DMS153 treated with DMSO at 0.1 percent for 48 hours (cell line): ENCODE results near the gene GMDS.

Source experiments
- DNase-seq: peaks from one replicate; lab custom pipeline; 2025; ENCODE audit not compliant: unreplicated experiment; lab: John Stamatoyannopoulos, UW

Gene GMDS

DNA sequence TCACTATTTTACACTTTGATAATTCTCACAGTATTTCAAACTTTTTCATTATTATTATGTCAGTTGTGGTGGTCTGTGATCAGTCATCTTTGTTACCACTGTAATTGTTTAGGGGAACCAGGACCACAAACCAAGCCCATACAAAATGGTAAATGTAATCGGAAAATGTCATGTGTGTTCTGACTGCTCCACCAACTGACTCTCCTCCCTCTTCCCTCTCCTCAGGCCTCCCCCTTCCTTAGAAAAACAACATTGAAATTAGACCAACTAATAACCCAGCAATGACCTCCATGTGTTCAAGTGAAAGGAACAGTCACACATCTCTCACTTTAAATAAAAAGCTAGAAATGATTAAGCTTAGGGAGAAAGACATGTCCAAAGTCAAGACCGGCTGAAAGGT, 63.8 kb downstream of the GMDS start:
- no peak for DNase-seq

DNA sequence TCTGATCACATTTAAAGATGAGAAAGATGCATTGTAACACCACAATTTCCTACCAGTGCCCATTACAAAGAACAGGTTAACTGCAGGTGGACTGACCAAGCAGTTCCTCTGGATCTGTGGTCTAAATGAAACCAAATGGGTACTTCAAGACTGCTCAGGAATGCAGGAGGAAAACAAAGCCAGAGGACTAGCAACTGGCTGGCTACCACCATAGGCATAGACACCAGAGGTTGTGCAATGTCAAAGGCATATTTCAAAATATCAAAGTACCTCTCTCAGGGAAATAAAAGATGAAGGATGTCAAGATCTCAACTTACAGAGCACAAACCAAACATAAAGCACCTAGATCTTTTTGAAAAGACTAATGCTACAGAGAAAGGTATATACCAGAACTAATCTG, 65.5 kb downstream of the GMDS start:
- DNase-seq: no peak

DNA sequence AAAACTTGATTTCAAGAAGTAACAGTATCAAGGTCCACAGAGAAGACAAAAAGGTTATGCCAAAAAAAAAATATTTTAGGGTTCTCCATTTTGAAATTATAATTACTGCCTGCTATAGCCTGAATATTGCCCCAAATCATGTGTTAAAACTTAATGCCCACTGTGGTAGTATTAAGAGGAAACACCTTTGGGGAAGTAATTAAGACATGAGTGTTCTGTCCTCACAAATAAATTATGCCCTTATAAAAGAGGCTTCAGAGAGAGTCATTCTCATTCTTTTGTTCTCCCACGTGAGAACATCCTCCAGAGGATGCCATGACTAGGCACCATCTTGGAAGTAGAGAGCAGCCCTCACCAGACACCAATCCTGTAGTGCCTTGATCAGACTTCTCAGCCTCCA, 66.2 kb downstream of the GMDS start:
- no peak for DNase-seq

DNA sequence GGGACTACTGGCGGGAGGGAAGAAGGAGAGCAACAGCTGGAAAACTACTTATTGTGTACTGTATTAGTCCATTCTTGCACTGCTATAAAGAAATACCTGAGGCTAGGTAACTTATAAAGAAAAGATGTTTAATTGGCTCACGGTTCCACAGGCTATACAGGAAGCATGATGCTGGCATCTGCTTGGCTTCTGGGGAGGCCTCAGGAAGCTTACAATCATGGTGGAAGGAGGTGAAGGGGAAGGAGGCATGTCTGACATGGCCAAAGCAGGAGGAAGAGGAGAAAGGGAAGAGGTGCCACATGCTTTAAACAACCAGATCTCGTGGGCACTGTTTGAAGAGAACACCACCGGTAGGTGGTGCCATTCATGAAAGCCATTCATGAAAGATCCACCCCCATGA, 67.3 kb downstream of the GMDS start:
- no peak for DNase-seq

DNA sequence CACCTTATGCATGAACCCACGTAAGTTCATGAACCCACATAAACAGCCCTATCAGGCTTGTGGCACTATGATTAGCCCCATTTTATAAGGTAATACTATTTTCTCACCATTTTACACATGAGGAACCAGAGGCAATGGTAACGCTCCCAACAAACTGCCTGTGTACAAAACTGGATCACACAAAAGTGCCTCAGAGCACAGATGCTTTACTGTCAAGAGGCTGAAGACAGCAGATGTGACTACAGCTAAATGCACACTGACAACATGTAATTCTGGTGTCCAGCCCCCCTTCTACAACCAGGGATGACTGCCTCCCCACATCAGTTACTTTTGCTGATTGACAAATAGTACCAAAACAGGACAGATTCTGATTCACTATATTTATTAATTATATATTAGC, 69.6 kb downstream of the GMDS start:
- no peak for DNase-seq

DNA sequence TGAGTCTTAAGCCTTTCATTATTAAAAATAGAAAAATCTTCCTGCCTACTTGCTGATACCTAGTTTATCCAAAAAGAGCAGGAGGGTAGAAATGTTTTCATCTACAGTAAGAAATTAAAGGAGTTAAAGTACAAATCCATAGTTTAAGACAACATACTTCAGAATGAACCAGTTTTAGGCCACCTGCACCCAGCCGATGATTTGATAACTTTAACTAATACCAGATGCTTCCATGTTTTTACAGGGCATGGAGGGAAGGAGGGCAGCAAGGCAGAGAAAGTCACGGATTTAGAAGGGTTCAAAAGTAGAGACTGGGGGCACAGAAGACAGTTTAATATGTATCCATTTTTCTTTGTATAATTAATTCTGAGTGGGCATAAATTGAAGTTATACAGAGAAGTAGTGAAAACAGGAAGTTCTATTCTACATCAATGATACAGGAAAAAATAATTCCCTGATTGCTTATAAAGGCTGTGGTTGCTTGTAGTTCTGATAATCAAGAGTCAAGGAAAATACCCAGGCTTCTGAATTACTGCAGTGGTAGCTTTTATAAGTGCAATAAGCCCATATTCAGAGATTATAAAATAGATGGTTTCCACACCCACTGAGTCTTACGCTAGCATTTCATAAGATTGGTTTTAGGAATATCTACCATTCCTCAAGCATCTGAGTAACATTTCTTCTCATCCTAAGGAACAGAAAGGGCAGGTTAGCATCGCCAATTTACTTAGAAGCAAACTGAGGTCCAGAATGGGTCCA, 72.0 kb downstream of the GMDS start:
- no peak for DNase-seq

DNA sequence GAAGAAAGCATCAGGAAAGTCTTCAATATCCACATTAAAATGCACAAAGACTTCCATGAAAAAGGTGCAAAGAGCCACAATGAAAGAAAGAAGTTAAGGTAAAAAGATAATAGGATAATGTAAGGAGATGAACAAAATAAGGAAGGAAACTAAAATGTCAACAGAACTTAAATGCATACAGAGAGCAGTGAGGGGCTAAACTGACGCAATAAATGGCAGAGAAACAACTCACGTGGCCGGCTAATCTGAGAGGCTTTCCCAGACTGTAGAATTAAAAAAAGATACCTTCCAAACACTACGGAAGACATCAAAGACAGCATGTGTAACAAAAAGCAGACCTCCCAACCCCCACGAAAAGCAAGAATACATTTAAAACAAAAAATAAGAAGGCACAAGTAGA, 73.7 kb downstream of the GMDS start:
- no peak for DNase-seq

DNA sequence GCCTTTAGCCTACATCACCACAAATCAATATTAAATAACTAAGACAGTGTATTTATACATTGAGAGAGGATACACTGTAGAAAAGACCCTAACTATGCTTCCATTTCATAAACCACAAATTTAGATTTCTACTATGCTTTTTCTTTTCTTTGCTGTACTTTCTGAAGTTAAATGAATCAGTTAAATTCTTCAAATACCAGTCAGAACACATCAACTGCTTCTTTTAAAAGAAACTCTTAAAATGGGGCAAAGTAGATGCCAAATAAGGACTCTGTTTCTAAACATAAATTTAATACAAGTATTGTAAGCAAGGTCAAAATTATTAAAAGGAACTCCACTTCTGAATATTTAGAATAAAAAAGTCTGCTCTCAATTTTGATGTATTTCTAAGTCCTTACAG, 76.9 kb downstream of the GMDS start:
- DNase-seq: no peak

DNA sequence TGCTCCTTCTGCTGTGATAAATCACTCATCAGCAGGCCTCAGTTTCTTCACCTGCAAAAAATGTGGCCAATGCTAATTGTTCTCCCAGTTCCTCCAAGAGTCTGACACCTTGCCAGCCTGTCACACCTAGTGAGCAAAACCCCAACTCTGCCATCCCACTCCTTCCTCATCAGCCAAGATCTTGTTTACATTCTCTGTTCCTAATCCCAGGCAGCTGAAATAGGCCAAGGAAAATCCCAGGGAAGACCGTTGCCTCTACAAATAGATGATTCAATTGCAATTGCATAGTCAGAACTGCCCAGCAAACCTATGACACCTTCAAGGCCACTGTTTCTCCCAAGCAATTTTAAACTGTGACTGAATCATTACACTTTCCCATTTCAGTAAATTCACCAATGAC, 78.7 kb downstream of the GMDS start:
- no peak for DNase-seq

DNA sequence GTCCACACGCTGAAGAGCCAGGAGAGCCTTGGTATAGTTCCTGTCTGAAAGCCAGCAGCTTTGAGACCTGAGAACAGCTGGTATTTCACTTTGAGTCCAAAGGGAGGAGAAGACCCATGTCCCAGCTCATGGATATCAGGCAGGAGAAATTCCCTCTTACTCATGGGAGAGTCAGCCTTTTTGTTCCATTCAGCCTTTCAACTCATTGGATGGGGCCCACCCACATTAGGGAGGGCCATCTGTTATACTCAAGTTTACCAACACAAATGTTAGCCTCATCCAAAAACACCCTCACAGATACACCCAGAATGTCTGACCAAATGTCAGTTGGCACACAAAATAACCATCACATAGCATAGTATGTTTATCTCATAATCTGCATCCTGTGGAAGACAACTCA, 80.1 kb downstream of the GMDS start:
- no peak for DNase-seq

DNA sequence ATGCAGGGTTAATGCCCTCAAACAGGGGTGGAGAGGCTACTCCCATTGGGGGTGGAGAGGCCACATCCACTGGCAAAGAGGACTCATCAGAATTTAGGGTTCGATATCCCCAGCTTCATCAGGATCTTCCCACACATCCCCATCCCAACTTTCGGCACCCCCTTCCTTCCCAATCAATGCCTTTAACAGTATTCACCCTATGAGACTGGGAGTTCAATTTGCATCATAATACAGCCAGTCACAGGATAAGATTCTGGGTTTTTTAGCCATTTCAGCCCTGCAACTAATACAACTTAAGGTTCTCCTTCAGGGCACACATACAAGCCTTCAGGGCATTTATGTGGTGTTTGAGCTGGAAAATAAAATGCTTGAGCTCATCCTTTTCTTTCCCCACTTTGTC, 80.9 kb downstream of the GMDS start:
- DNase-seq: no peak

DNA sequence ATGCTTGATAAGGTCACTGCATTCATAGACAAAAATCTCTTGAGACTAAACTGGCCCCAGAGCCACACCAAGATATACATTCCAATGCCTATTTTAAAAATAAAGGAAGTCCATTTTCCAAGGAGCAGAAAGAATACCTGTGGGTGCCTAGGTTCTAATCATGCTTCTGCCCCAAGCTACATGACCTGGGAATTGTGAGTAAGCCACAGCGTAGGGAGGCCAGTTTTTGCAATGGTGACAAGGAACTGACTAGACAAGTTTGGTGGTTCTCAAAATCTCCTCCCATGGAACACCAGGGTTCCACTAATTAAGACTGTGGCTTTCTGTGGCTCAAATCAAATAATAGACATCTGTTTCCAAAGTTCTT, 83.3 kb downstream of the GMDS start:
- no peak for DNase-seq

DNA sequence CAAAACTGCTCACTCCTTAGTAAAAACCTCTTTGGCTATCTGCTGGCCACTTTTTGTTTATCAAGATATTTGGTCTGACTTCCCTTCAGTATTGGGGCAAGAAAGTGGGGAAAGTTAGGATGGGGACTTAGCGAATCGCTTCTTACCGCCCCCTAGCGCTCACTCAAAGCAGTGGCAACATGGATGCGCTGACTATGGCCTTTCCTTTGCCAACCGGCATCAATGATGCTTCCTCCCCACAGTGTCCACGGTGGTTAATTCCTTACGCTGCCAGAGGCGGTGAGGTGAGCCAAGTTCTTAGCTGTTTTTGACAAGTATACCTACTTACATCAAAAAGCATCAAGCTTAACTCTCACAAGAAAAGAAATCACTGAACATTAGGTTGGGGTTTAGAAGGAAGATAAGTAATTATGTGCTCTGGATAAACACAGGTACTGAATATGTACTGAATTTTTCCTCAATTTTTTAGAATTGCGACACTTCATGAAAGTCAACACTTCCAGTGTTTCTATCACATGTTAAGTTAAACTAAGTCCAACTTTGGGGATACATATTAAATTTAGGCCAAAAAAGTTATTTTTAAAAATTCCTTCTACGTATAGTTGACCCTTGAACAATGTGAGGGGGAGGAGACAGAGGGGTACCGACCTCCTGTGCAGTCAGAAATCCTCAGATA, 86.7 kb downstream of the GMDS start:
- DNase-seq: no peak

DNA sequence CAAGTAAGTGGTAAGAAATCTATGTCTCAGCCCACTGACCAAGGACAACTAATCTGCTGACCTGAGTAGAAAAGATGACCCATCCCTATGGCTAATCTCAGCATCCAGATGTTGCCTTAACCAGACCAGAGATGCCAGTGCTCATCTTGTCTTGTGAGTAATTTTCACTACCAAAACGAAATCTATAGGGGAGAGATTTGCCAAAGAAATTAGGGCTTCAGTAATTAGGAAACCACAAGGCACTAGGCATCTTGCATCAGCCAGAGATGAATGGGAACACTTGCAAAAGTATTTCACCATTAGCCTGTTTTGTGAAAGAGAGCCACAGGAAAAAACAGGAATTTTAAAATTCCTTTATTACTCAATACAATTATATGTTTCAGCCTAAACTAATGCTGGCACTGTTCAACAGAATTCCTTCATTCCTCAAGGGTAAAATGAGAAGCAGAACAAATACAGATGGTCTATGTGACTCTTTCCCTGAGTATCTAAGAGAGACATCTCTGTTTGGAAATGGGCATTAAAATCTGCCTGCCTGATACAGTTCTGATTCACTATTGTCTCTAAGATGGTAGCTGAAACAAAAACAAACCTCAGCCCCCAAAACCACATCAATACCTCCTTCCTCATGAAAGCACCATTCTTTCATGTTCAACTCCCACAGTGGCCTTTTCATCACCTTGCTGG, 87.8 kb downstream of the GMDS start:
- DNase-seq: no peak

DNA sequence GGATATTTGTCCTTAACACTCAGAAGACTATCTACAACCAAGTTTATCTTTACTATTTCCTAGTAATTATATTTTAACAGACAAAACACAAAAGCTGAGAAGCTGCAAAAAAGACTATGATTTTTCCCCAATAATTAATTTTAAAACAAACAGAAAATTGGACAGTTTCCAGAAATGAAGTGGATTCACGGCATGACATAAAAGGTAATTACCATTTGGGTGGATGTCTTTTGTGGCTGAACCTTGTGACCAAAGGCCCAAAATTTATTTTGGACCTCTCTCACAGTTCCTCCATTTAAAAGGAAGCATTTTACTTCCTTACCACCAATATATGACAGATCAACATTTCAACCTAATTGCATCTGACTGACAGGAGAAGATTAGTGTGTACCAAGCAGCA, 90.2 kb downstream of the GMDS start:
- no peak for DNase-seq

DNA sequence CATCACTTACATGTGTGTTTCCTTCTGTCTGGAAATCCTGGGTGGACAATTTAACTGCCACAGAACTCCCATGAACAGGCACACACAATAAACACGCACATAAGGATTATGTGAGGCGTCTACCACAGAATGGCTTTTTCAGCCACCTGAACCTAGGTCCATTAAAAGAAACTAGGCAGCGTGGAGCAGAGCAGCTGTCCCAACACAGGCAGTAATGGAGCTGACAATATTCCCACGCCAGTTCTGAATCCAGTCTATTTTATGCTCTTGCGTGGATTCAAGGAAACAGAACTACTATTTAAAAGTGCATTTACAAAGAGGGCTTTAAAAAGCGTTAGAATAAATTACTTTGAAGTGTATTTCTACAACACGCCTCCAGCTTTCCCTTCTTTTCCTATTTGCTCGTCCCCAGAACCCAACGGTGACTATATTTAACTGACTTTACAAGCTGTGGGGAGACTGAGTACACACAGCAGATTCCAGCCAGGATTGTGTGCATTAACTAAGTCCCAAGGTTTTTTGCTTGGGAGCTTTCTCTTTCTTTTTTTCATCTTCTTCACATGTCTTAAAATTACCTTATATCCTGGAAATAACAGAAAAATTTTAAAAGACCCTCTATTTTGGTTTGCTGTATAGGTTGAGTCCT, 95.9 kb downstream of the GMDS start:
- DNase-seq: no peak

DNA sequence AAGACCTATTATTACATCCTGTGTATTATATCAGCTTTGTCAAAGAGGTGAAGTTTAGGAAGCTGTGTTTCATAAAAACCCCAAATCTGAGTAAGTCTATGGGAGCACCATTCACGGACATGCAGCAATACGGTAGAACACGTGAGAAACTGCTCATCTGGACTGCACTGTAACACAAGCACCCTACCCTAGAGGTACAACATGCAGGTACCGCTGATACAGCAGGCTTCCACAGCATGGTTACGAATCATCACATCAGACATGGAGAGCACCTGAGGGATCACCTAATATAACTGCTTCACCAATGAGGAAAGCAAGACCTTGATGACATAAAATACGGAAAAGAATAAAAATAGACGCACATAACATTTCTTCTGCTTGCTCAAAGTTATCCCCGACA, 96.7 kb downstream of the GMDS start:
- no peak for DNase-seq

DNA sequence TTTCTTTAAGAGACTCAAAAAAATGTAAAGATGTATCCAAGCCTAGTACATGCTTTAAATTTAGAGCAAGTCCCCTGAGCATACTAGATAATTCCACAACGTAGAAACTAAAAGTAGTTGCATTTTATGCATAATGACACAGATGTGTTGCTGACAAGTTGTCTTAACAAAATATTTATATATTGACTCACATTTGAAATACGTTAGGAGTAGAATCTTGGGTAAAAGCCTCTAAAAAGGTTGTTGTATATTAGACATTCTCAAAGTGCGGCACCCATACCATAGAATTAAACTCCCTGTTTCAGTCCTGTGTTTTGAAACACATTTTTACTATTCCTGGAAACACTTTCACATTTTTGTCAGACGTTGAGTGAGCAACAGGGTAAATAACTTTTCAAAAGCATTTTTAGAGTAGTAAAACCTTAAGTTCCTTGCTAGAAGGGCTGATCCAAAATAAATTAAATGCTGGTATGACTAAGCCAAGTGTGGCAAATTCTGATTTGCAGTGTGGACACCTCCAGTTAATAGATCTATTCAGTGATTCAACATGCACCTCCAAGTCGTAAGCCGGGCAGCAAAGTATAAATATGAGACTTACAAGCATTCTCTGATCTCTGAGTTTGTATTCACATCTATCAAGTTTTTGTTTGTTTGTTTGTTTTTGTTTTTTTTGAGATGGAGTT, 97.5 kb downstream of the GMDS start:
- no peak for DNase-seq

DNA sequence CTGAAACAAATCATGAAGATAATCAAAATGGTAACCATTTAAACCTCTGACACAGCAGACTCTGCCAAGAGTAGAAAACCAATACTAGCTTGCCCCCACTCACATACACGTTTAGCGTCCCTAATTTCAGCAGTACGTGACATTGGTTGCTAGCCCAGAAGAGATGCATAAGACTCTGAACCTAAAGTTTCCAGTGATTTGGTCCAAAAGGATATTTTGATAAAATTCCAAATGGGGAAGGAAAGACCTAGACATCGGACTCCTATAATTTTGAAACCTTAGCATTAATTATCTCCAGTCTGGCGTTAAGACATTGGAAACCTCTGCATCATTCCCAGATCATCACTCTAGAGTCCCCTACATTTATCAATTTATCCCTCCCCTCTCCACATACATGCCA, 98.1 kb downstream of the GMDS start:
- DNase-seq: no peak

DNA sequence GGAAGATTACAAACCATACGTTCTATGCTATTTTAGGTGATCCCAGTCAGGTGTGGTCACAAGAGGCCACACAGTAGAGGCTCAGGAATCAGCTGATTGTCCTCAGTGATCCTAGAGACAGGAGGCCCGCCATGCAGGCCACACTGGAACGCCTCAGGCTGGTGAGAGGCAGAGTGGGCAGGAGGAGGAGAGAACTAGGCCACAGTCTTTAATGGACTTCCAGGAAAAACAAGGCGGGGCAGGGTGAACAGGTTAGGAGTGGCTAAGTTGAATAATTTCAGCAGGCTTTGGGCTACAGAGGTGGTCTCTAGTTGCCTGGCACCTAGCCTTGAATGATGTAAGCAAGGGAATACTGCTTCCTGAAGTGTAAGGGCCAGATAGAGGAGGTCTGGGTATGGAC, 101.2 kb downstream of the GMDS start:
- no peak for DNase-seq

DNA sequence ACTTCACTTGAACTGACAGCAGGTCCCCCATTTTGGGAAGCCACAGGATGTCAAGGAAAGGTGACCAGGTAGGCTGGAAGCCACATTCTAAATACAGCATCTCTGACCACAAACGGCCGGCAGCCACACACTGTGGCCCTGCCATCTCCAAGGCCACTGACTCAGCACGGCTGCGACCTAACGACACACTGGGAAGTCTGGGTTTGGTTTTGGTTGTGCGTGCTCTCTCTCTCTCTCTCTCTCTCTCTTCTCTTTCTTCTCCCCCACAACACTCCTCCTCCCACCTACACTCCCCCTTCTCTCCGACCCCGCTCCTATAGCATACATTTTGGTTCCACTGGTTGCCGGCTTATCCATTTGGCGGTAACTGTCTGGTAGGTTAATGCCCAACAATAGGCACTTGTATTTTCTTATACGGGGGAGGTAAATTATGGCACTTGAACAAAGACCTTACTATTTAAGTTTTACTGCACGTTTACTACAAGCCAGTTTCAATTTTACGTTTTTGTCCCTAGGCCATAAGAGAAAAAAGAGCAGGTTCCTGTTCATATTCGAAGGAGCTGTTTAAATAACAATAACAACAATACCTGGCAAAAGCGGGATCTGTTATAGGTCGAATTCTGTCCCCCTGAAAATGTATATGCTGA, 103.6 kb downstream of the GMDS start:
- no peak for DNase-seq
